SK-N-SH (cell line): ENCODE measurements around the gene BABAM2. TPM values are rescaled to one million over a fixed set of nuclear protein-coding genes. Genes with fewer than 3 reads are reported as not detected.
A peak's percentile ranks its signal among the peaks of the same experiment; 100 is the strongest.

Experiments
- CTCF ChIA-PET: fragments of 300-600, 350-600 bp; formaldehyde crosslinking; extraction: SDS; loops from one replicate; lab custom pipeline; 2021; lab: Yijun Ruan, JAX
- POLR2A ChIA-PET: fragments of 350-600 bp; sonication (Branson Sonifier 250); formaldehyde crosslinking; extraction: SDS; loops from one replicate; lab custom pipeline; 2020; ENCODE audit warnings: antibody characterized with exemption, inconsistent platforms; lab: Yijun Ruan, JAX
- DNase-seq: peaks from one replicate; pipeline ENCODE4 v3.0.0; 2012
- H2AFZ ChIP-seq: fragments of 200-600 bp; sonication (generic); 2 replicates; pipeline ENCODE4 v1.8.1; 2016; ENCODE audit warnings: antibody characterized with exemption, mild to moderate bottlenecking, low read depth
- H3F3A ChIP-seq: fragments of 200-600 bp; sonication (generic); replicated peaks from 2 replicates; pipeline ENCODE3; 2016; ENCODE audit warnings: antibody characterized with exemption, mild to moderate bottlenecking; ENCODE audit not compliant: insufficient read depth
- H3K27ac ChIP-seq, 2 experiments: fragments of 200-500 bp in 1 of 2; fragments of 200-600 bp in 1 of 2; sonication (Bioruptor generic) in 1 of 2; sonication (generic), shearing (Covaris generic) in 1 of 2; 2 replicates each; pipeline versions ENCODE4 v1.5.1 to v1.6.1; 2014 to 2016; ENCODE audit warnings: low read depth in 2 of 2, inconsistent platforms in 1 of 2, low read length in 1 of 2, mild to moderate bottlenecking in 1 of 2, mixed read lengths in 1 of 2
- H3K27me3 ChIP-seq: fragments of 200-600 bp; sonication (generic), shearing (Covaris generic); 2 replicates; pipeline ENCODE4 v1.6.1; 2016; ENCODE audit warnings: mixed run types; ENCODE audit not compliant: insufficient read depth
- H3K36me3 ChIP-seq, 2 experiments: fragments of 200-500 bp in 1 of 2; fragments of 200-600 bp in 1 of 2; sonication (Bioruptor generic) in 1 of 2; sonication (generic) in 1 of 2; replicated peaks in 1 of 2; 2 replicates each; pipeline versions ENCODE3 to v1.5.1; 2014 to 2016; ENCODE audit warnings: low read length in 1 of 2, mild to moderate bottlenecking in 1 of 2; ENCODE audit not compliant: insufficient read depth in 2 of 2, control insufficient read depth in 1 of 2
- H3K4me1 ChIP-seq, 2 experiments: fragments of 200-500 bp in 1 of 2; fragments of 200-600 bp in 1 of 2; sonication (Bioruptor generic) in 1 of 2; sonication (generic), shearing (Covaris generic) in 1 of 2; 2 replicates each; pipeline versions ENCODE4 v1.5.1 to v1.6.1; 2014 to 2016; ENCODE audit warnings: low read depth in 1 of 2, low read length in 1 of 2, mixed run types in 1 of 2; ENCODE audit not compliant: insufficient read depth in 2 of 2, control insufficient read depth in 1 of 2
- H3K4me2 ChIP-seq: fragments of 200-600 bp; sonication (generic), shearing (Covaris generic); 2 replicates; pipeline ENCODE4 v1.6.1; 2017; ENCODE audit warnings: mixed run types
- H3K4me3 ChIP-seq, 2 experiments: fragments of 200-500 bp in 1 of 2; fragments of 200-600 bp in 1 of 2; sonication (Bioruptor generic) in 1 of 2; sonication (generic), shearing (Covaris generic) in 1 of 2; 2 replicates each; pipeline versions ENCODE4 v1.5.1 to v1.8.1; 2014 to 2016; ENCODE audit warnings: low read depth in 2 of 2, inconsistent platforms in 1 of 2, low read length in 1 of 2, mild to moderate bottlenecking in 1 of 2, mixed read lengths in 1 of 2, moderate library complexity in 1 of 2
- H3K79me2 ChIP-seq: fragments of 200-600 bp; sonication (generic); 2 replicates; pipeline ENCODE4 v1.8.1; 2017; ENCODE audit warnings: mild to moderate bottlenecking; ENCODE audit not compliant: insufficient read depth
- H3K9ac ChIP-seq: fragments of 200-600 bp; sonication (generic); 2 replicates; pipeline ENCODE4 v1.6.1; 2017; ENCODE audit warnings: mixed run types
- H3K9me2 ChIP-seq: fragments of 200-600 bp; sonication (generic); 2 replicates; pipeline ENCODE4 v1.6.1; 2017; ENCODE audit warnings: mixed run types
- H3K9me3 ChIP-seq: fragments of 200-600 bp; sonication (generic); 2 replicates; pipeline ENCODE4 v1.6.1; 2017; ENCODE audit warnings: mixed run types, mild to moderate bottlenecking, moderate library complexity
- H4K20me1 ChIP-seq: fragments of 200-600 bp; sonication (generic); 2 replicates; pipeline ENCODE4 v1.6.1; 2017; ENCODE audit warnings: mild to moderate bottlenecking, mixed run types; ENCODE audit not compliant: insufficient read depth
- EP300 ChIP-seq, 2 experiments: IDR thresholded peaks; 2 replicates each; pipeline versions ENCODE4 v1.4.0 to v1.6.1; 2012; ENCODE audit warnings: borderline replicate concordance in 1 of 2, low read depth in 1 of 2, low read length in 1 of 2
- EZH2phosphoT487 ChIP-seq: fragments of 200-600 bp; sonication (generic); IDR thresholded peaks from 2 replicates; pipeline ENCODE4 v1.6.1; 2017; ENCODE audit warnings: low read depth, mixed run types, mild to moderate bottlenecking, antibody characterized with exemption, moderate library complexity, borderline replicate concordance
- FOSL2 ChIP-seq: IDR thresholded peaks from 2 replicates; pipeline ENCODE4 v1.4.0; 2012; ENCODE audit warnings: low read depth, mild to moderate bottlenecking, moderate library complexity, borderline replicate concordance
- FOXM1 ChIP-seq: IDR thresholded peaks from 2 replicates; pipeline ENCODE4 v1.4.0; 2012; ENCODE audit warnings: low read depth, mild to moderate bottlenecking
- IRF3 ChIP-seq: fragments of 150-350 bp; IDR thresholded peaks from 2 replicates; pipeline ENCODE4 v1.6.1; 2016; ENCODE audit warnings: mild to moderate bottlenecking, low read depth, low read length
- MEF2A ChIP-seq: IDR thresholded peaks from 2 replicates; pipeline ENCODE4 v1.4.0; 2012; ENCODE audit warnings: low read depth, borderline replicate concordance
- MXI1 ChIP-seq: IDR thresholded peaks from 2 replicates; pipeline ENCODE4 v1.6.1; 2012; ENCODE audit warnings: mild to moderate bottlenecking, low read depth, low read length, improper control_type of control experiment
- NRF1 ChIP-seq: IDR thresholded peaks from 2 replicates; pipeline ENCODE4 v1.6.1; 2012; ENCODE audit warnings: low read depth, mild to moderate bottlenecking, low read length
- POLR2AphosphoS5 ChIP-seq: IDR thresholded peaks from 2 replicates; pipeline ENCODE4 v1.6.1; 2012; ENCODE audit warnings: low read depth, low read length
- RXRA ChIP-seq: IDR thresholded peaks from 2 replicates; pipeline ENCODE4 v1.4.0; 2012; ENCODE audit warnings: low read depth, mild to moderate bottlenecking, borderline replicate concordance
- SIN3A ChIP-seq: IDR thresholded peaks from 2 replicates; pipeline ENCODE4 v1.6.1; 2012; ENCODE audit warnings: low read depth, mild to moderate bottlenecking, low read length, moderate library complexity, borderline replicate concordance
- TAF1 ChIP-seq: IDR thresholded peaks from 2 replicates; pipeline ENCODE4 v1.6.1; 2012; ENCODE audit warnings: low read depth, mild to moderate bottlenecking, low read length, moderate library complexity, borderline replicate concordance
- TCF12 ChIP-seq: IDR thresholded peaks from 2 replicates; pipeline ENCODE4 v1.4.0; 2012
- TEAD4 ChIP-seq: IDR thresholded peaks from 2 replicates; pipeline ENCODE4 v1.4.0; 2012; ENCODE audit warnings: mild to moderate bottlenecking, borderline replicate concordance; ENCODE audit not compliant: insufficient read depth
- USF1 ChIP-seq: IDR thresholded peaks from 2 replicates; pipeline ENCODE4 v1.4.0; 2012; ENCODE audit warnings: low read depth, borderline replicate concordance
- USF2 ChIP-seq: fragments of 150-350 bp; IDR thresholded peaks from 2 replicates; pipeline ENCODE4 v1.6.1; 2017; ENCODE audit warnings: antibody characterized with exemption, low read length, low read depth, borderline replicate concordance
- WGBS: methylation state at CpG from one replicate; pipeline ENCODE4 v1.1.6; 2017; ENCODE audit warnings: low lambda C conversion rate; 5-methylcytosine and 5-hydroxymethylcytosine counted together
- polyA plus RNA-seq, 3 experiments: library from polyadenylated mRNA; depleted of rRNA; stranded (reverse); fragments of >200 nt; gene quantifications; 2 replicates each; pipeline ENCODE4 v1.2.3, GENCODE V29; 2012
- small RNA-seq, 7 experiments: library from RNA; depleted of rRNA; stranded (forward); fragments of <200 nt; gene quantifications; one replicate each; pipeline ENCODE3, GENCODE V24; 2012
- TF ChIP-seq, protein P1 (sequence below): IDR thresholded peaks from 2 replicates; pipeline ENCODE4 v1.4.0; 2012; ENCODE audit warnings: low read depth
- TF ChIP-seq, protein P2 (sequence below): IDR thresholded peaks from 2 replicates; pipeline ENCODE4; 2012

Gene BABAM2
- polyA plus RNA-seq, 1 of the 3 experiments (the other 2 are of a cell fraction), result 34.0 TPM

- no peak overlapping the region for H3K4me3 ChIP-seq
- POLR2A ChIA-PET, result no interaction called here
- peak overlapping the region in 1 of 2 experiments; percentile 27; a peak in 1 of 4 replicates for H3K27ac ChIP-seq
- DNase-seq, result no peak
- peaks cover 19% of the 10 kb centered on the region for H3F3A ChIP-seq
- H3K9me3 ChIP-seq, result no peaks in the 10 kb centered on the region
- H4K20me1 ChIP-seq, result no peaks in the 10 kb centered on the region
- no peaks in the 10 kb centered on the region for H3K36me3 ChIP-seq
- WGBS, result 50% methylated on average over 6 of the region's 6 CpGs
- H3K4me1 ChIP-seq, result peaks cover 22 to 24% of the 10 kb centered on the region in 2 experiments; a peak in 3 of 4 replicates
- no peak overlapping the region for H3K9ac ChIP-seq
- H3K9me2 ChIP-seq, result no peaks in the 10 kb centered on the region
- no peak overlapping the region for H2AFZ ChIP-seq
- peak; percentile 80; the same call in 1 of the 2 replicates for TF ChIP-seq MEF2A
- TF ChIP-seq NRF1, result no peak
- TF ChIP-seq USF2, result no peak
- peak; percentile 81; the same call in 1 of the 2 replicates for TF ChIP-seq FOSL2
- TF ChIP-seq POLR2AphosphoS5, result peak; percentile 56; the same call in 1 of the 2 replicates
- no peak for TF ChIP-seq MXI1
- peak; percentile 89 for TF ChIP-seq TCF12
- TF ChIP-seq, protein P1, sequence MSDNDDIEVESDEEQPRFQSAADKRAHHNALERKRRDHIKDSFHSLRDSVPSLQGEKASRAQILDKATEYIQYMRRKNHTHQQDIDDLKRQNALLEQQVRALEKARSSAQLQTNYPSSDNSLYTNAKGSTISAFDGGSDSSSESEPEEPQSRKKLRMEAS, result peak; percentile 60
- TF ChIP-seq TAF1, result 0 out of 2 replicates have a peak, but pooled peaks have one; percentile 25
- TF ChIP-seq EP300 (IDR thresholded peaks at IDR 0.05; ENCODE audit: borderline replicate concordance in 1 of 2, low read depth in 1 of 2, low read length in 1 of 2), result peak in 1 of 2 experiments; percentile 77; a peak in 2 of 4 replicates
- no peak for TF ChIP-seq FOXM1
- TF ChIP-seq RXRA, result peak; percentile 54; the same call in 1 of the 2 replicates
- TF ChIP-seq USF1, result no peak
- TF ChIP-seq, protein P2, sequence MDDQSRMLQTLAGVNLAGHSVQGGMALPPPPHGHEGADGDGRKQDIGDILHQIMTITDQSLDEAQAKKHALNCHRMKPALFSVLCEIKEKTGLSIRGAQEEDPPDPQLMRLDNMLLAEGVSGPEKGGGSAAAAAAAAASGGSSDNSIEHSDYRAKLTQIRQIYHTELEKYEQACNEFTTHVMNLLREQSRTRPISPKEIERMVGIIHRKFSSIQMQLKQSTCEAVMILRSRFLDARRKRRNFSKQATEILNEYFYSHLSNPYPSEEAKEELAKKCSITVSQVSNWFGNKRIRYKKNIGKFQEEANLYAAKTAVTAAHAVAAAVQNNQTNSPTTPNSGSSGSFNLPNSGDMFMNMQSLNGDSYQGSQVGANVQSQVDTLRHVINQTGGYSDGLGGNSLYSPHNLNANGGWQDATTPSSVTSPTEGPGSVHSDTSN, result peak; percentile 85
- peak; percentile 80 for TF ChIP-seq TEAD4
- TF ChIP-seq SIN3A, result 0 out of 2 replicates have a peak, but pooled peaks have one; percentile 27
- TF ChIP-seq IRF3, result no peak
- no peak for TF ChIP-seq EZH2phosphoT487
- CTCF ChIA-PET, result interaction anchor here (1.8 kb wide), 1 partner anchor 18 kb away, joined by 4 read pairs; no protein-coding TSS in a partner anchor
- H3K27me3 ChIP-seq, result no peaks in the 10 kb centered on the region
- peak overlapping the region; percentile 33; the same call in 1 of the 2 replicates for H3K4me2 ChIP-seq
- no peaks in the 10 kb centered on the region for H3K79me2 ChIP-seq
Observed at GRCh38 chr2:28387082-28387960, 496.8 kb downstream of the BABAM2 start.

Small RNA genes within 50 kb of the gene (small RNA-seq; reads per million reads assigned to genes)
- gene MIR4263 (0 reads per million in 7 experiments), gene RF02271 (0 reads per million in 7 experiments)

Other genes with a start within 250 kb of the BABAM2 start
- gene SUPT7L, start 227.1 kb upstream of the BABAM2 start, polyA plus RNA-seq (2012; rRNA removed), result 49.7 and 69.3 TPM in 2 replicates
- 9.4 and 9.8 TPM in 2 replicates for gene SLC4A1AP, start 226.8 kb upstream of the BABAM2 start, polyA plus RNA-seq (2012; rRNA removed)
- gene MRPL33, start 119.0 kb upstream of the BABAM2 start, polyA plus RNA-seq (2012; rRNA removed), result 132 and 153 TPM in 2 replicates
- gene RBKS, start 342 bp upstream of the BABAM2 start, polyA plus RNA-seq (2012; rRNA removed), result 7.2 and 7.4 TPM in 2 replicates